ENCODE data around the gene SRRM4. TPM values are rescaled to one million over a fixed set of nuclear protein-coding genes. Genes with fewer than 3 reads are reported as not detected.

The SRRM4 gene
- total RNA-seq, 1 experiment from 2014 or later, result 0.96 TPM

DNA sequence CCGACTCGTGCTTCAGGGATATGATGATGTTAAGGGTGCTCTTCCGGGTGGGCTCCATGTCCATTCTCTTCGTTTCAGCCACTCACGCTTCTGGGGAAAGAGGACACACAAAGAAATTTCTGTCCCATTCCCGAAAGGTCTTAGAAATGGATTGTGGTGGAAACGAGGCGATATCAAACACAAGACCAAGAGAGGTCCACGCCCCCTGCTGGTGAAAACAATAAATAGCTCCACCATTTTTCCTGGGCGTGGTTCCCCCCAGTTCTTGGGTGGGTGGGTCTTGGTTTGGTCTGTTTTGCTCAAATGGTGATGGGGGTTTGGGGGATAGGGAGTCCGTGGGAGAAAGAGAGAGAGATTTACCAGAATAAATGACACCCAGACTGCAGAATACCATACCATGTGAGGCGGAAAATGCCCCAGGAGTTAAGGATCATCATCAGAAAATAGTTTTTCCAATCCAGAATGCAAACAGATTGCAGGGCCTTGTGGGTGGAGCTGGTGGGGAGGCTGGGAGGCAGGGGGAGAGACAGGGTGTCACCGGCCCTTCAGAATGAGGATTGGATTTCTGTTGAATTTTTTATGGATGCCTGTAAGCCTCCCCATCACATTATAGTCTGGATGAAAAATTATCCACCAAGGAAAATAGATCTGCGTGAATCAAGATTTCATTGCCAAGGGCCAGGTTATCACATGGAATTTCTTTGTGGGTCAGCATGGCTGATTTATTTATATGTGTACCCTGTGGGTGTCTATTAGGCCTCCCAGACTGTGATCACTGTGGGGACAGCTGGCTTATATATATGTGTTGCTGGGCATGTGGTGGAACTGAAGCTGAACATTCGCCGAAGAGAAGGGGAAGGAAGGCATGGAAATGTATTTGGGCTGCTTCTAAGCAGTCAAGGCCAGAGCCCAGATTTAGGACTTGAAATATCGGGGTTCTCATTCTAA, 55.8 kb downstream of the SRRM4 start:
- H3K27ac Mint-ChIP-seq, result no peak overlapping the region
- CTCF ChIA-PET, result interaction anchor here (0.5 to 2.0 kb wide), 70 partner anchors 8 to 605 kb away, joined by 3 to 38 read pairs (median 4); partner anchors contain the start of genes HSPB8 and SRRM4
- TF ChIP-seq GABPB1 (CRISPR knock-in tag; IDR thresholded peaks at IDR 0.05), result no peak
- TF ChIP-seq, protein P1, sequence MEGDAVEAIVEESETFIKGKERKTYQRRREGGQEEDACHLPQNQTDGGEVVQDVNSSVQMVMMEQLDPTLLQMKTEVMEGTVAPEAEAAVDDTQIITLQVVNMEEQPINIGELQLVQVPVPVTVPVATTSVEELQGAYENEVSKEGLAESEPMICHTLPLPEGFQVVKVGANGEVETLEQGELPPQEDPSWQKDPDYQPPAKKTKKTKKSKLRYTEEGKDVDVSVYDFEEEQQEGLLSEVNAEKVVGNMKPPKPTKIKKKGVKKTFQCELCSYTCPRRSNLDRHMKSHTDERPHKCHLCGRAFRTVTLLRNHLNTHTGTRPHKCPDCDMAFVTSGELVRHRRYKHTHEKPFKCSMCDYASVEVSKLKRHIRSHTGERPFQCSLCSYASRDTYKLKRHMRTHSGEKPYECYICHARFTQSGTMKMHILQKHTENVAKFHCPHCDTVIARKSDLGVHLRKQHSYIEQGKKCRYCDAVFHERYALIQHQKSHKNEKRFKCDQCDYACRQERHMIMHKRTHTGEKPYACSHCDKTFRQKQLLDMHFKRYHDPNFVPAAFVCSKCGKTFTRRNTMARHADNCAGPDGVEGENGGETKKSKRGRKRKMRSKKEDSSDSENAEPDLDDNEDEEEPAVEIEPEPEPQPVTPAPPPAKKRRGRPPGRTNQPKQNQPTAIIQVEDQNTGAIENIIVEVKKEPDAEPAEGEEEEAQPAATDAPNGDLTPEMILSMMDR (IDR thresholded peaks at IDR 0.05), result peak; percentile 67

DNA sequence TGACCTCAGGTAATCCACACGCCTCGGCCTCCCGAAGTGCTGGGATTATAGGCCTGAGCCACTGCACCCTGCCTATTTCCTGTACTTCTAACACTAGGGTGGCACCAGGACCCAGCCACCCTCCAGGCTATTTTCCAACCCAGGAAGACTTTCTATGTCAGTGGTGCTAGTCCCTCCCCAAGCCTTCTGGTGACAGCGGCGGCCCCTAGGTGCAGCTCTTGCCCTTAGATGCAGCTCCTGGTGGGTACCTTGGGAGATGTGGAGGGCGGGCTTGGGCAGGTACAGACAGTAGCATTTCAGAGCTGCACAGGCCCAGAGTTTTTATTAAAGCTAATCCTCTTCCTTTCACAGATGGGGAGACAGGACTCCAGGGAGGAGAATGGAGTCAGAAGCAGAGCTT, 62.8 kb downstream of the SRRM4 start:
- Mint-ChIP-seq H3K36me3 (peaks cover 2% of the 10 kb centered on the region; the same call in 1 of the 2 replicates), H3K27me3 (ENCODE audit: low read depth) (no peaks in the 10 kb centered on the region), H3K27ac (no peak overlapping the region), H3K9me3 (peaks cover 15% of the 10 kb centered on the region), H3K4me3 (no peak overlapping the region), H3K4me1 (peaks cover 14% of the 10 kb centered on the region)
- ATAC-seq, result no peak
- POLR2A ChIA-PET, result no interaction called here
- TF ChIP-seq SMAD3 (CRISPR knock-in tag; IDR thresholded peaks at IDR 0.05; ENCODE audit: borderline replicate concordance) (no peak), ZNF317 (CRISPR knock-in tag; IDR thresholded peaks at IDR 0.05; ENCODE audit: borderline replicate concordance, low read depth) (no peak), FOXJ3 (CRISPR knock-in tag; IDR thresholded peaks at IDR 0.05; ENCODE audit: borderline replicate concordance) (no peak), ZNF138 (CRISPR knock-in tag; conservative IDR thresholded peaks at IDR 0.05) (no peak), NR1H2 (CRISPR knock-in tag; IDR thresholded peaks at IDR 0.05) (no peak), SP1 (CRISPR knock-in tag; conservative IDR thresholded peaks at IDR 0.05) (no peak), PRRX2 (CRISPR knock-in tag; IDR thresholded peaks at IDR 0.05) (no peak), TCF7 (CRISPR knock-in tag; IDR thresholded peaks at IDR 0.05; ENCODE audit: low read depth) (no peak), OVOL2 (CRISPR knock-in tag; IDR thresholded peaks at IDR 0.05; ENCODE audit: borderline replicate concordance) (no peak)
- TF ChIP-seq, protein P2, sequence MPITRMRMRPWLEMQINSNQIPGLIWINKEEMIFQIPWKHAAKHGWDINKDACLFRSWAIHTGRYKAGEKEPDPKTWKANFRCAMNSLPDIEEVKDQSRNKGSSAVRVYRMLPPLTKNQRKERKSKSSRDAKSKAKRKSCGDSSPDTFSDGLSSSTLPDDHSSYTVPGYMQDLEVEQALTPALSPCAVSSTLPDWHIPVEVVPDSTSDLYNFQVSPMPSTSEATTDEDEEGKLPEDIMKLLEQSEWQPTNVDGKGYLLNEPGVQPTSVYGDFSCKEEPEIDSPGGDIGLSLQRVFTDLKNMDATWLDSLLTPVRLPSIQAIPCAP (CRISPR knock-in tag; IDR thresholded peaks at IDR 0.05), result no peak
- TF ChIP-seq, protein P3, sequence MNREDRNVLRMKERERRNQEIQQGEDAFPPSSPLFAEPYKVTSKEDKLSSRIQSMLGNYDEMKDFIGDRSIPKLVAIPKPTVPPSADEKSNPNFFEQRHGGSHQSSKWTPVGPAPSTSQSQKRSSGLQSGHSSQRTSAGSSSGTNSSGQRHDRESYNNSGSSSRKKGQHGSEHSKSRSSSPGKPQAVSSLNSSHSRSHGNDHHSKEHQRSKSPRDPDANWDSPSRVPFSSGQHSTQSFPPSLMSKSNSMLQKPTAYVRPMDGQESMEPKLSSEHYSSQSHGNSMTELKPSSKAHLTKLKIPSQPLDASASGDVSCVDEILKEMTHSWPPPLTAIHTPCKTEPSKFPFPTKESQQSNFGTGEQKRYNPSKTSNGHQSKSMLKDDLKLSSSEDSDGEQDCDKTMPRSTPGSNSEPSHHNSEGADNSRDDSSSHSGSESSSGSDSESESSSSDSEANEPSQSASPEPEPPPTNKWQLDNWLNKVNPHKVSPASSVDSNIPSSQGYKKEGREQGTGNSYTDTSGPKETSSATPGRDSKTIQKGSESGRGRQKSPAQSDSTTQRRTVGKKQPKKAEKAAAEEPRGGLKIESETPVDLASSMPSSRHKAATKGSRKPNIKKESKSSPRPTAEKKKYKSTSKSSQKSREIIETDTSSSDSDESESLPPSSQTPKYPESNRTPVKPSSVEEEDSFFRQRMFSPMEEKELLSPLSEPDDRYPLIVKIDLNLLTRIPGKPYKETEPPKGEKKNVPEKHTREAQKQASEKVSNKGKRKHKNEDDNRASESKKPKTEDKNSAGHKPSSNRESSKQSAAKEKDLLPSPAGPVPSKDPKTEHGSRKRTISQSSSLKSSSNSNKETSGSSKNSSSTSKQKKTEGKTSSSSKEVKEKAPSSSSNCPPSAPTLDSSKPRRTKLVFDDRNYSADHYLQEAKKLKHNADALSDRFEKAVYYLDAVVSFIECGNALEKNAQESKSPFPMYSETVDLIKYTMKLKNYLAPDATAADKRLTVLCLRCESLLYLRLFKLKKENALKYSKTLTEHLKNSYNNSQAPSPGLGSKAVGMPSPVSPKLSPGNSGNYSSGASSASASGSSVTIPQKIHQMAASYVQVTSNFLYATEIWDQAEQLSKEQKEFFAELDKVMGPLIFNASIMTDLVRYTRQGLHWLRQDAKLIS (CRISPR knock-in tag; IDR thresholded peaks at IDR 0.05; ENCODE audit: borderline replicate concordance), result no peak
- TF ChIP-seq, protein P4, sequence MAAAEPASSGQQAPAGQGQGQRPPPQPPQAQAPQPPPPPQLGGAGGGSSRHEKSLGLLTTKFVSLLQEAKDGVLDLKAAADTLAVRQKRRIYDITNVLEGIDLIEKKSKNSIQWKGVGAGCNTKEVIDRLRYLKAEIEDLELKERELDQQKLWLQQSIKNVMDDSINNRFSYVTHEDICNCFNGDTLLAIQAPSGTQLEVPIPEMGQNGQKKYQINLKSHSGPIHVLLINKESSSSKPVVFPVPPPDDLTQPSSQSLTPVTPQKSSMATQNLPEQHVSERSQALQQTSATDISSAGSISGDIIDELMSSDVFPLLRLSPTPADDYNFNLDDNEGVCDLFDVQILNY (CRISPR knock-in tag; IDR thresholded peaks at IDR 0.05), result no peak
- TF ChIP-seq, protein P5, sequence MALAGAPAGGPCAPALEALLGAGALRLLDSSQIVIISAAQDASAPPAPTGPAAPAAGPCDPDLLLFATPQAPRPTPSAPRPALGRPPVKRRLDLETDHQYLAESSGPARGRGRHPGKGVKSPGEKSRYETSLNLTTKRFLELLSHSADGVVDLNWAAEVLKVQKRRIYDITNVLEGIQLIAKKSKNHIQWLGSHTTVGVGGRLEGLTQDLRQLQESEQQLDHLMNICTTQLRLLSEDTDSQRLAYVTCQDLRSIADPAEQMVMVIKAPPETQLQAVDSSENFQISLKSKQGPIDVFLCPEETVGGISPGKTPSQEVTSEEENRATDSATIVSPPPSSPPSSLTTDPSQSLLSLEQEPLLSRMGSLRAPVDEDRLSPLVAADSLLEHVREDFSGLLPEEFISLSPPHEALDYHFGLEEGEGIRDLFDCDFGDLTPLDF (CRISPR knock-in tag; IDR thresholded peaks at IDR 0.05), result no peak
- TF ChIP-seq, protein P1 (IDR thresholded peaks at IDR 0.05), result no peak
- CTCF ChIA-PET, result interaction anchor here (1.9 kb wide), 1 partner anchor 369 kb away, joined by 5 read pairs; no protein-coding TSS in a partner anchor
- no peak for DNase-seq (ENCODE audit: low spot score)

More for the DNA sequence above, 55.8 kb downstream of the SRRM4 start:
- DNase-seq (ENCODE audit: low spot score) (peak; percentile 57), ATAC-seq (peak; percentile 72)
- POLR2A ChIA-PET, result no interaction called here
- H3K9me3 Mint-ChIP-seq, result peaks cover 5% of the 10 kb centered on the region
- H3K36me3 Mint-ChIP-seq, result no peaks in the 10 kb centered on the region
- no peaks in the 10 kb centered on the region for H3K27me3 Mint-ChIP-seq (ENCODE audit: low read depth)
- peaks cover 37% of the 10 kb centered on the region for H3K4me1 Mint-ChIP-seq
- H3K4me3 Mint-ChIP-seq, result no peak overlapping the region

All from WTC11 (cell line).